Muscle of arm (tissue), 12 donors: ENCODE measurements around the gene HDDC3. TPM values are rescaled to one million over a fixed set of nuclear protein-coding genes. Genes with fewer than 3 reads are reported as not detected.

Experiments used
- DNase-seq: peaks from one replicate; pipeline ENCODE4 v3.0.0-alpha.2; 2013
- polyA plus RNA-seq, 12 donors: library from polyadenylated mRNA; unstranded; fragments of 120-200 nt; gene quantifications; one replicate each; pipeline ENCODE4 v1.2.1, GENCODE V29; 2013; ENCODE audit not compliant: insufficient read length in 12 of 12

The HDDC3 gene
- polyA plus RNA-seq, 12 donors: 7.2 to 12.6 (median 8.9) TPM; not detected in 1

- no peak for DNase-seq
Observed at GRCh38 chr15:90955624-90956273, 23.4 kb upstream of the HDDC3 start.

GRCh38 chr15:90954712-90955623 lies 22.6 kb upstream of the HDDC3 start, which contains the start of gene RCCD1:
Gene RCCD1 (plus strand): TSS chr15:90954884. CDS start chr15:90956735, 1,851 bp downstream.
- peak; percentile 94 for DNase-seq

GRCh38 chr15:90953947-90954711 lies 21.8 kb upstream of the HDDC3 start:
- DNase-seq: no peak

GRCh38 chr15:90952901-90953677 lies 20.7 kb upstream of the HDDC3 start:
- no peak for DNase-seq

- DNase-seq: no peak
Observed at GRCh38 chr15:90950676-90951075, 18.3 kb upstream of the HDDC3 start.

GRCh38 chr15:90949979-90950675 lies 17.8 kb upstream of the HDDC3 start:
- no peak for DNase-seq

GRCh38 chr15:90948506-90948905 lies 16.2 kb upstream of the HDDC3 start:
- no peak for DNase-seq

- DNase-seq: no peak
Observed at GRCh38 chr15:90947577-90948357, 15.4 kb upstream of the HDDC3 start.

GRCh38 chr15:90946941-90947576 lies 14.7 kb upstream of the HDDC3 start:
- DNase-seq: no peak

- DNase-seq: no peak
Observed at GRCh38 chr15:90946538-90946937, 14.2 kb upstream of the HDDC3 start.

- DNase-seq: no peak
Observed at GRCh38 chr15:90945091-90945490, 12.7 kb upstream of the HDDC3 start.

GRCh38 chr15:90942354-90943120 lies 10.2 kb upstream of the HDDC3 start:
- DNase-seq: no peak

- DNase-seq: no peak
Observed at GRCh38 chr15:90941038-90941437, 8.7 kb upstream of the HDDC3 start.

- DNase-seq: no peak
Observed at GRCh38 chr15:90939756-90940155, 7.4 kb upstream of the HDDC3 start.

- no peak for DNase-seq
Observed at GRCh38 chr15:90938261-90938660, 5.9 kb upstream of the HDDC3 start.

- DNase-seq: no peak
Observed at GRCh38 chr15:90936823-90937222, 4.5 kb upstream of the HDDC3 start.

GRCh38 chr15:90934949-90935751 lies 2.8 kb upstream of the HDDC3 start, which contains the start of gene UNC45A:
Gene UNC45A (plus strand): TSS chr15:90935285. CDS start chr15:90935325, 40 bp downstream.
- DNase-seq: peak; percentile 89
